PC-9 (cell line): ENCODE data around the gene DNAJC11. TPM values are rescaled to one million over a fixed set of nuclear protein-coding genes. Genes with fewer than 3 reads are reported as not detected.

Experiments used
- BruUV-seq: library from RNA; stranded (reverse); fragments of 400-500 nt; replicated peaks from 2 replicates; lab custom pipeline; 2021; lab: Mats Ljungman, UMichigan
- CTCF ChIA-PET: fragments of 300-600 bp; sonication (Branson Sonifier 250); formaldehyde crosslinking; loops from one replicate; lab custom pipeline; 2022; ENCODE audit warnings: antibody characterized with exemption; lab: Charles Lee
- POLR2A ChIA-PET: fragments of 300-600 bp; sonication (Branson Sonifier 250); formaldehyde crosslinking; loops from one replicate; lab custom pipeline; 2022; ENCODE audit warnings: antibody characterized with exemption; ENCODE audit not compliant: unreplicated experiment; lab: Charles Lee
- DNase-seq, 2 experiments: peaks; one replicate each; pipeline versions ENCODE4 v3.0.0 to v3.0.0-alpha.2; 2015 to 2022; ENCODE audit warnings: mixed read lengths in 1 of 2
- H2AFZ ChIP-seq: fragments of 200-600 bp; sonication (generic); 2 replicates; pipeline ENCODE4 v1.8.1; 2017; ENCODE audit warnings: antibody characterized with exemption
- H3F3A ChIP-seq: fragments of 200-600 bp; sonication (generic); 2 replicates; pipeline ENCODE4 v1.8.1; 2017; ENCODE audit warnings: antibody characterized with exemption, mild to moderate bottlenecking, low read depth; ENCODE audit not compliant: insufficient read depth
- H3K27ac ChIP-seq: fragments of 200-600 bp; sonication (generic); 2 replicates; pipeline ENCODE4 v1.6.1; 2016; ENCODE audit warnings: mixed run types
- H3K27me3 ChIP-seq: fragments of 200-600 bp; sonication (generic); 2 replicates; pipeline ENCODE4 v1.6.1; 2016; ENCODE audit warnings: low read depth, mixed run types; ENCODE audit not compliant: insufficient read depth
- H3K36me3 ChIP-seq: fragments of 200-600 bp; sonication (generic); 2 replicates; pipeline ENCODE4 v1.6.1; 2016; ENCODE audit warnings: low read depth, mixed run types
- H3K4me1 ChIP-seq: fragments of 200-600 bp; sonication (generic); replicated peaks from 2 replicates; pipeline ENCODE4 v1.6.1; 2016; ENCODE audit warnings: mixed run types; ENCODE audit not compliant: insufficient read depth
- H3K4me2 ChIP-seq: fragments of 200-600 bp; sonication (generic); 2 replicates; pipeline ENCODE4 v1.6.1; 2017; ENCODE audit warnings: mixed run types
- H3K4me3 ChIP-seq: fragments of 200-600 bp; sonication (generic); 2 replicates; pipeline ENCODE4 v1.6.1; 2016; ENCODE audit warnings: mixed run types
- H3K79me2 ChIP-seq: fragments of 200-600 bp; sonication (generic); 2 replicates; pipeline ENCODE4 v1.6.1; 2017; ENCODE audit warnings: low read depth, mixed run types
- H3K9me2 ChIP-seq: fragments of 200-600 bp; sonication (generic); 2 replicates; pipeline ENCODE4 v1.8.1; 2017; ENCODE audit warnings: mild to moderate bottlenecking; ENCODE audit not compliant: insufficient read depth
- H3K9me3 ChIP-seq: fragments of 200-600 bp; sonication (generic); 2 replicates; pipeline ENCODE4 v1.8.1; 2016; ENCODE audit warnings: low read depth; ENCODE audit not compliant: insufficient read depth
- H4K20me1 ChIP-seq: fragments of 200-600 bp; sonication (generic); 2 replicates; pipeline ENCODE4 v1.8.1; 2017; ENCODE audit not compliant: insufficient read depth
- EZH2 ChIP-seq: fragments of 200-600 bp; sonication (generic); IDR thresholded peaks from 2 replicates; pipeline ENCODE4 v1.8.0; 2017; ENCODE audit warnings: antibody characterized with exemption, low read depth
- intact Hi-C: fragments of 100-400 bp; cut with micrococcal nuclease; formaldehyde crosslinking; loops from one replicate; pipeline ENCODE4 v1.10.0; 2022; ENCODE audit not compliant: unreplicated experiment
- total RNA-seq: library from RNA; stranded (reverse); gene quantifications from 2 replicates; pipeline ENCODE4 v1.2.3, GENCODE V29; 2021
- TF ChIP-seq, protein P1 (sequence below): fragments of 200-600 bp; sonication (generic); conservative IDR thresholded peaks from 2 replicates; pipeline ENCODE4 v1.6.1; 2017; ENCODE audit warnings: mixed run types, antibody characterized with exemption, mild to moderate bottlenecking, moderate library complexity

Gene DNAJC11
- total RNA-seq, 1 experiment from 2014 or later: 52.8 TPM

GRCh38 chr1:6738987-6739676, 37.5 kb upstream of the DNAJC11 start:
- Histone ChIP-seq H3F3A (no peaks in the 10 kb centered on the region), H3K4me1 (no peaks in the 10 kb centered on the region), H2AFZ (no peak overlapping the region), H3K9me2 (no peaks in the 10 kb centered on the region), H3K4me3 (no peak overlapping the region), H3K36me3 (no peaks in the 10 kb centered on the region), H3K79me2 (no peaks in the 10 kb centered on the region), H3K27me3 (no peaks in the 10 kb centered on the region), H3K9me3 (no peaks in the 10 kb centered on the region), H4K20me1 (no peaks in the 10 kb centered on the region), H3K27ac (no peak overlapping the region), H3K4me2 (no peak overlapping the region)
- no TSS peak for BruUV-seq
- intact Hi-C loops: no loop called here
- ChIA-PET CTCF (no interaction called here), POLR2A (no interaction called here)
- DNase-seq: no peak
- TF ChIP-seq EZH2: no peak

DNA sequence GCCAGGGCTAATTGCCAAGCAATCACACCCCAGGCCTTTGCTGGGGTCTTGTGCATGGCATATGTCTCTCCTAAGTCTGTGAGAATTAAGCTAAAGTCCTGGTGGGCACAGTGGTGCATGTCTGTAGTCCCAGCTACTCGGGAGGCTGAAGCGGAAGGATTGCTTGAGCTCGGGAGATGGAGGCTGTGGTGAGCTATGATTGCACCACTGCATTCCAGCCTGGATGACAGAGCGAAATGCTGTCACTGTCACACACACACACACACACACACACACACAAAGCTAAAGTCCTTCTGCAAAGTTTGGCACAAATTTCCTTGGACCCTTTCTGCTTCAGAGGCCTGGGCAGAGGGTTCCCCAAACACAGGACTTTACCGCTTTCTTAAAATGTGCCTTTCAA, 31.3 kb upstream of the DNAJC11 start:
- H3K4me3 ChIP-seq: no peak overlapping the region
- H3K79me2 ChIP-seq: no peaks in the 10 kb centered on the region
- no peaks in the 10 kb centered on the region for H3F3A ChIP-seq
- no TSS peak for BruUV-seq
- no peaks in the 10 kb centered on the region for H3K9me3 ChIP-seq
- no peak overlapping the region for H3K27ac ChIP-seq
- ChIA-PET POLR2A (no interaction called here), CTCF (no interaction called here)
- H3K4me1 ChIP-seq: no peaks in the 10 kb centered on the region
- no peaks in the 10 kb centered on the region for H3K36me3 ChIP-seq
- no peaks in the 10 kb centered on the region for H3K9me2 ChIP-seq
- no peak overlapping the region for H2AFZ ChIP-seq
- intact Hi-C loops: no loop called here
- TF ChIP-seq, protein P1, sequence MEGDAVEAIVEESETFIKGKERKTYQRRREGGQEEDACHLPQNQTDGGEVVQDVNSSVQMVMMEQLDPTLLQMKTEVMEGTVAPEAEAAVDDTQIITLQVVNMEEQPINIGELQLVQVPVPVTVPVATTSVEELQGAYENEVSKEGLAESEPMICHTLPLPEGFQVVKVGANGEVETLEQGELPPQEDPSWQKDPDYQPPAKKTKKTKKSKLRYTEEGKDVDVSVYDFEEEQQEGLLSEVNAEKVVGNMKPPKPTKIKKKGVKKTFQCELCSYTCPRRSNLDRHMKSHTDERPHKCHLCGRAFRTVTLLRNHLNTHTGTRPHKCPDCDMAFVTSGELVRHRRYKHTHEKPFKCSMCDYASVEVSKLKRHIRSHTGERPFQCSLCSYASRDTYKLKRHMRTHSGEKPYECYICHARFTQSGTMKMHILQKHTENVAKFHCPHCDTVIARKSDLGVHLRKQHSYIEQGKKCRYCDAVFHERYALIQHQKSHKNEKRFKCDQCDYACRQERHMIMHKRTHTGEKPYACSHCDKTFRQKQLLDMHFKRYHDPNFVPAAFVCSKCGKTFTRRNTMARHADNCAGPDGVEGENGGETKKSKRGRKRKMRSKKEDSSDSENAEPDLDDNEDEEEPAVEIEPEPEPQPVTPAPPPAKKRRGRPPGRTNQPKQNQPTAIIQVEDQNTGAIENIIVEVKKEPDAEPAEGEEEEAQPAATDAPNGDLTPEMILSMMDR: no peak
- no peak for TF ChIP-seq EZH2
- DNase-seq: no peak
- H4K20me1 ChIP-seq: no peaks in the 10 kb centered on the region
- peaks cover 9% of the 10 kb centered on the region for H3K27me3 ChIP-seq
- no peak overlapping the region for H3K4me2 ChIP-seq

- H4K20me1 ChIP-seq: no peaks in the 10 kb centered on the region
Observed at GRCh38 chr1:6731905-6732304, 30.3 kb upstream of the DNAJC11 start.

More at GRCh38 chr1:6731905-6732304, 30.3 kb upstream of the DNAJC11 start:
- H3K4me2 ChIP-seq: no peak overlapping the region
- no peak for DNase-seq
- TF ChIP-seq EZH2: no peak
- TF ChIP-seq, protein P1: no peak
- ChIA-PET CTCF (no interaction called here), POLR2A (no interaction called here)
- no peaks in the 10 kb centered on the region for H3K36me3 ChIP-seq
- no peaks in the 10 kb centered on the region for H3K4me1 ChIP-seq
- no peaks in the 10 kb centered on the region for H3K79me2 ChIP-seq
- H3K27me3 ChIP-seq: peaks cover 9% of the 10 kb centered on the region
- H3F3A ChIP-seq: no peaks in the 10 kb centered on the region
- intact Hi-C loops: no loop called here
- no peaks in the 10 kb centered on the region for H3K9me3 ChIP-seq
- no peak overlapping the region for H3K4me3 ChIP-seq
- no TSS peak for BruUV-seq
- no peak overlapping the region for H3K27ac ChIP-seq
- no peak overlapping the region for H2AFZ ChIP-seq
- no peaks in the 10 kb centered on the region for H3K9me2 ChIP-seq
